Activated CD8-positive, alpha-beta memory T cell treated with anti-CD3 and anti-CD28 coated beads for 1 hour (primary cell): ENCODE data around the gene LRRC38.
"Not testable (repeated sequence)": the region's sequence is repeated elsewhere in the genome, so short reads cannot be mapped to it uniquely, and the experiment has no call there.

Source experiments
- DNase-seq, 2 donors: peaks; one replicate each; pipeline ENCODE4 v3.0.0-alpha.2; 2020; ENCODE audit warnings: low read depth in 1 of 2; ENCODE audit errors: extremely low read depth in 1 of 2

The LRRC38 gene

GRCh38 chr1:13465515-13465914, 48.3 kb downstream of the LRRC38 start:
- DNase-seq = no peak

GRCh38 chr1:13462682-13463081, 51.1 kb downstream of the LRRC38 start:
- DNase-seq = no peak

- DNase-seq = no peak
Observed at GRCh38 chr1:13461977-13462376, 51.8 kb downstream of the LRRC38 start.

GRCh38 chr1:13456904-13457532, 56.8 kb downstream of the LRRC38 start:
- no peak for DNase-seq

GRCh38 chr1:13451399-13451965, 62.3 kb downstream of the LRRC38 start:
- no peak for DNase-seq

GRCh38 chr1:13450204-13450603, 63.6 kb downstream of the LRRC38 start:
- DNase-seq = no peak

- DNase-seq = no peak
Observed at GRCh38 chr1:13443335-13443979, 70.3 kb downstream of the LRRC38 start.

GRCh38 chr1:13439104-13439783, 74.6 kb downstream of the LRRC38 start:
- not testable (repeated sequence) for DNase-seq

GRCh38 chr1:13435458-13435857, 78.3 kb downstream of the LRRC38 start:
- DNase-seq = no peak

- DNase-seq = not testable (repeated sequence)
Observed at GRCh38 chr1:13433694-13434358, 80.0 kb downstream of the LRRC38 start.

- no peak for DNase-seq
Observed at GRCh38 chr1:13432251-13432650, 81.6 kb downstream of the LRRC38 start.

GRCh38 chr1:13430495-13430894, 83.3 kb downstream of the LRRC38 start:
- no peak for DNase-seq
